Right cardiac atrium (tissue), 5 donors: ENCODE data around the gene ADK. TPM values are rescaled to one million over a fixed set of nuclear protein-coding genes. Genes with fewer than 3 reads are reported as not detected.
"Not testable (repeated sequence)": the region's sequence is repeated elsewhere in the genome, so short reads cannot be mapped to it uniquely, and the experiment has no call there.

ENCODE experiments used
- ATAC-seq, 2 donors: fragments of 200-7000 bp; cut with Tn5 transposase; one replicate each; pipeline versions ENCODE4 v1.8.0 to v1.9.1; 2020; ENCODE audit warnings: moderate library complexity in 2 of 2, mild to moderate bottlenecking in 1 of 2
- DNase-seq, 3 donors: peaks; one replicate each; pipeline ENCODE4 v3.0.0-alpha.2; 2020
- H3K27ac ChIP-seq: one replicate; pipeline ENCODE4 v1.5.1; 2013; ENCODE audit warnings: mild to moderate bottlenecking, low read length, control low read depth, moderate library complexity
- H3K27me3 ChIP-seq: one replicate; pipeline ENCODE4 v1.6.1; 2013; ENCODE audit not compliant: control insufficient read depth, insufficient read depth
- H3K4me1 ChIP-seq: one replicate; pipeline ENCODE4 v1.6.1; 2013; ENCODE audit warnings: low read length; ENCODE audit not compliant: control insufficient read depth, insufficient read depth
- H3K4me3 ChIP-seq: one replicate; pipeline ENCODE4 v1.5.1; 2013; ENCODE audit warnings: low read length, control low read depth
- H3K9me3 ChIP-seq: one replicate; pipeline ENCODE4 v1.6.1; 2013; ENCODE audit warnings: low read length; ENCODE audit not compliant: control insufficient read depth
- WGBS: extraction: QIAGEN DNeasy Blood & Tissue Kit; methylation state at CpG from one replicate; pipeline ENCODE4 v1.1.7; 2013; 5-methylcytosine and 5-hydroxymethylcytosine counted together
- intact Hi-C, 4 donors: fragments of 100-400 bp; cut with DNase I; formaldehyde crosslinking; loops; one replicate each; pipeline versions ENCODE4 v1.11.0 to v1.14.0; 2022 to 2023
- polyA plus RNA-seq: library from polyadenylated mRNA; stranded (reverse); fragments of 200-250 nt; gene quantifications from one replicate; pipeline ENCODE4 v1.2.3, GENCODE V29; 2013
- total RNA-seq, 4 donors: library from RNA; stranded (reverse); fragmentation: NEBNext Ultra II Directional; extraction: Animal tissue kit (Norgen Biotek cat#: 25700); gene quantifications; one replicate each; pipeline ENCODE4 v1.2.1, GENCODE V29; 2021
- donor health status: healthy with polysubstance abuse.
- donor health status: DM: no; HTN: yes; CAD: no.
- donor health status: DM: no; HTN: no; CAD: no.
- donor health status: DM: no; HTN: yes; CAD: no; lungs with severe emphysema.
- donor health status: DM: yes; HTN: yes; CAD: no.

Gene ADK
- total and polyA plus RNA-seq, 5 donors, result 34.5 to 42.2 (median 41.0) TPM

- H3K4me1 ChIP-seq, H3K9me3 ChIP-seq, H3K27ac ChIP-seq, ATAC-seq, H3K27me3 ChIP-seq, DNase-seq, intact Hi-C loops, H3K4me3 ChIP-seq: not testable (repeated sequence)
- 99% methylated on average over 3 of the region's 3 CpGs for WGBS
Measured at GRCh38 chr10:74496276-74496675, 345.3 kb downstream of the ADK start.

DNA sequence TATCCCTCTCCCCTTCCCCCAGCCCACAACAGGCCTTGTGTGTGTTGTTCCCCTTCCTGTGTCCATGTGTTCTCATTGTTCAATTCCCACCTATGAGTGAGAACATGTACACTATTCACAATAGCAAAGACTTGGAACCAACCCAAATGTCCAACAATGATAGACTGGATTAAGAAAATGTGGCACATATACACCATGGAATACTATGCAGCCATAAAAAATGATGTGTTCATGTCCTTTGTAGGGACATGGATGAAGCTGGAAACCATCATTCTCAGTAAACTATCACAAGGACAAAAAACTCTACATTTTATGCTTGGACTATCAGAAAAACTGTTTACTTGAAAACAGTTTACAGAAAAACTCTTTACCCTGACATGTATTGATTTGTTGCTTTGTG, 347.6 kb downstream of the ADK start:
- H3K4me1 ChIP-seq, ATAC-seq, H3K4me3 ChIP-seq, H3K9me3 ChIP-seq, H3K27me3 ChIP-seq, H3K27ac ChIP-seq, DNase-seq, intact Hi-C loops: not testable (repeated sequence)

- ATAC-seq (no peak), DNase-seq (no peak)
- H3K9me3 ChIP-seq, result no peaks in the 10 kb centered on the region
- H3K4me3 ChIP-seq, result no peak overlapping the region
- intact Hi-C loops, result no loop called here
- no peaks in the 10 kb centered on the region for H3K27me3 ChIP-seq
- no peaks in the 10 kb centered on the region for H3K4me1 ChIP-seq
- 82% methylated on average over 4 of the region's 4 CpGs for WGBS
- H3K27ac ChIP-seq, result no peak overlapping the region
Measured at GRCh38 chr10:74500026-74500704, 349.1 kb downstream of the ADK start.

GRCh38 chr10:74500816-74501215, 349.8 kb downstream of the ADK start:
- no peak for ATAC-seq
- H3K4me3 ChIP-seq, result no peak overlapping the region
- H3K27me3 ChIP-seq, result no peaks in the 10 kb centered on the region
- no peaks in the 10 kb centered on the region for H3K9me3 ChIP-seq
- intact Hi-C loops, result no loop called here
- no peak for DNase-seq
- H3K4me1 ChIP-seq, result no peaks in the 10 kb centered on the region
- H3K27ac ChIP-seq, result no peak overlapping the region

- H3K9me3 ChIP-seq, result no peaks in the 10 kb centered on the region
- ATAC-seq, result no peak
- H3K27me3 ChIP-seq, result no peaks in the 10 kb centered on the region
- WGBS, result 80% methylated on average over 1 of the region's 1 CpG
- no peaks in the 10 kb centered on the region for H3K4me1 ChIP-seq
- intact Hi-C loops, result no loop called here
- H3K27ac ChIP-seq, result no peak overlapping the region
- DNase-seq, result no peak
- no peak overlapping the region for H3K4me3 ChIP-seq
Measured at GRCh38 chr10:74502963-74503608, 352.1 kb downstream of the ADK start.

DNA sequence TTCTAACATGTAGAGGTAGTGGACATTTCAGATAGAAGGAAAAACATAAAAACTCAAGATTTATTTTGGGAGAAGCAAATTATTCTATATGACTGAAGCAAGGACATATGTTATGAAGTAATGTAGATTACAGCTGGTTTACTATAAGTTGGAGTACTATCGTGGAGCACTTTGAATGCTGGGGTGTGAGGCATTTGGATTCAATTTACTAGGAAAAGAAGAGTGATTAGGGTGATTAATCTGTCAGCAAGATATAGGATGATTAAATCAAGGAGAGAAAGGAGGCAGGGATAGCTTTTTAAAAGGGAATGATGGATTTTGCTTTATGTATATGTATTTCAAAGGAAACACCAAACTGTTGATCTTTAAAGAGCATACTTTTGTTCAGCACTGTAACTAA, 356.9 kb downstream of the ADK start:
- Histone ChIP-seq H3K9me3 (no peaks in the 10 kb centered on the region), H3K27me3 (no peaks in the 10 kb centered on the region), H3K4me3 (no peak overlapping the region), H3K27ac (no peak overlapping the region), H3K4me1 (no peaks in the 10 kb centered on the region)
- no peak for DNase-seq
- 86% methylated on average over 1 of the region's 1 CpG for whole genome bisulfite sequencing
- ATAC-seq, result no peak
- intact Hi-C loops, result no loop called here

GRCh38 chr10:74510594-74510993, 359.6 kb downstream of the ADK start:
- no peak overlapping the region for H3K4me3 ChIP-seq
- WGBS, result 95% methylated on average over 3 of the region's 3 CpGs
- H3K27ac ChIP-seq, result no peak overlapping the region
- H3K27me3 ChIP-seq, result no peaks in the 10 kb centered on the region
- no peak for DNase-seq
- H3K9me3 ChIP-seq, result no peaks in the 10 kb centered on the region
- intact Hi-C loops, result no loop called here
- H3K4me1 ChIP-seq, result no peaks in the 10 kb centered on the region
- no peak for ATAC-seq

GRCh38 chr10:74511051-74511450, 360.0 kb downstream of the ADK start:
- Histone ChIP-seq H3K27ac (no peak overlapping the region), H3K4me1 (no peaks in the 10 kb centered on the region), H3K27me3 (no peaks in the 10 kb centered on the region), H3K9me3 (no peaks in the 10 kb centered on the region), H3K4me3 (no peak overlapping the region)
- DNase-seq (no peak), ATAC-seq (no peak)
- intact Hi-C loops, result no loop called here

GRCh38 chr10:74514322-74514721, 363.3 kb downstream of the ADK start:
- no peaks in the 10 kb centered on the region for H3K9me3 ChIP-seq
- no peaks in the 10 kb centered on the region for H3K27me3 ChIP-seq
- no peak overlapping the region for H3K27ac ChIP-seq
- no peak overlapping the region for H3K4me3 ChIP-seq
- ATAC-seq (no peak), DNase-seq (no peak)
- intact Hi-C loops, result no loop called here
- 96% methylated on average over 1 of the region's 1 CpG for WGBS
- peaks cover 2% of the 10 kb centered on the region for H3K4me1 ChIP-seq

DNA sequence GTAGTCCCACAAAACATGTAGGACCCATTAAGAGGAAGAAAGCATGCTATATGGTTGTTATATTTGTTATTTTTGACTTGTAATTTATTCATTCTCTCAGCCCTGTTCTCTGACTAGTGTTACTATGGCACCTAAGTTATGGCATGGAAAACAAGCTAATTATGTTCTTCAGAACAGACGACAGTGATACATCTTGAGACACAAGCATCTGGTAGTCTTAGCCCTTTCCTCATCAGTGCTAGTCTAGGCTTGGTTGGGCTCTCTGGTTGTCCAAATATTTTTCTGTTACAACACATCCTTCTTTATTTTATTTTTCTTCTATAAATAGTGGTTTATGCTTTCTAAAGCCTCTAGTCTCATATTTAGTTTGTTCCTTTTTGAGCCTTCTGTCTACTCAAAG, 367.0 kb downstream of the ADK start:
- no peak overlapping the region for H3K4me3 ChIP-seq
- intact Hi-C loops, result no loop called here
- DNase-seq, result no peak
- H3K9me3 ChIP-seq, result no peaks in the 10 kb centered on the region
- peaks cover 2% of the 10 kb centered on the region for H3K4me1 ChIP-seq
- H3K27ac ChIP-seq, result no peak overlapping the region
- WGBS, result 79% methylated on average over 1 of the region's 1 CpG
- H3K27me3 ChIP-seq, result no peaks in the 10 kb centered on the region
- no peak for ATAC-seq

DNA sequence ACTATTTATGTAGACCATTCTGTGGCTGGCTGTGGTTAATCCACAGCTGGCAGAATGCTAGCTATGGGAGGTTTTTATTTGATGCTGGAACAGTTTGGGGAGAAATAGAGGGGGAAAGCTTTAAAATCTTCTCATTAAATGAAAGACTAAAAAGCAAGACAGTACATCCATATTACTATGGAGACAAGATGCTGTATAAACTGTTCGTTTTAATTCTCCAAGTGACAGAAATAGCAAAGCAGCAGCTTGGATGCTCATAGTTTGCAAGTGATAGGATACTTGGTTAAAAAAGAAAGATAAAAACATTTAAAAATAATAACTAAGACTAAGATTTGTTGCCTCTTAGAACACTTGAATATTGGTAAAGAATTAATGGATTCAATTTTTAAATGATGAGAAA, 370.5 kb downstream of the ADK start:
- no peak for DNase-seq
- no peak for ATAC-seq
- H3K4me1 ChIP-seq, result peaks cover 2% of the 10 kb centered on the region
- H3K4me3 ChIP-seq, result no peak overlapping the region
- H3K9me3 ChIP-seq, result no peaks in the 10 kb centered on the region
- no peak overlapping the region for H3K27ac ChIP-seq
- 70% methylated on average over 1 of the region's 1 CpG for WGBS
- intact Hi-C loops, result no loop called here
- H3K27me3 ChIP-seq, result no peaks in the 10 kb centered on the region

- Histone ChIP-seq H3K4me3 (no peak overlapping the region), H3K27me3 (no peaks in the 10 kb centered on the region), H3K4me1 (no peaks in the 10 kb centered on the region), H3K27ac (no peak overlapping the region), H3K9me3 (no peaks in the 10 kb centered on the region)
- 85% methylated on average over 2 of the region's 2 CpGs for WGBS
- intact Hi-C loops, result no loop called here
- DNase-seq, result no peak
- no peak for ATAC-seq
Measured at GRCh38 chr10:74523199-74523598, 372.2 kb downstream of the ADK start.
